CD4-positive, alpha-beta T cell treated with Interferon gamma for 1 hour (primary cell): Measurements from ENCODE around the gene C6orf15.

Source experiments
- DNase-seq: peaks from one replicate; pipeline ENCODE4 v3.0.0-alpha.2; 2020

C6orf15 gene

DNA sequence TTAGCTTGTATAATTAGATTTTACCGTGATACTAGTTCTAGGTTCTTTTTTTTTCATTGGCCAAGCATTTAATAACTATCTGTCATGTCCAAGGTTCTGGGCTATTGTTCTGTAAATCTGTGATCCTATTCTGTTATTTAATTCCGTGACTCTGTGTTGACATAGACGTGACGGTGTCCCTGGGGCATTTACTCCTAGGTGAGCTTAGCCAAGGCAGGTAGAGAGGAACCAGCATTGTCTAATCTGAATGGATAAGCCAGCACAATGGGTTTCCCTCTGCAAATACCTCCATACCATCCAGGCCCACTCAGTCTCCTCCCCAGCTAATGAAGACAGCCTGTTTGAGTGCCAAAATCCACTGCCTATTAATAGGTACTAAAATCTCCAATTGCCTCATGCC lies 16.8 kb upstream of the C6orf15 start:
- DNase-seq = no peak

DNA sequence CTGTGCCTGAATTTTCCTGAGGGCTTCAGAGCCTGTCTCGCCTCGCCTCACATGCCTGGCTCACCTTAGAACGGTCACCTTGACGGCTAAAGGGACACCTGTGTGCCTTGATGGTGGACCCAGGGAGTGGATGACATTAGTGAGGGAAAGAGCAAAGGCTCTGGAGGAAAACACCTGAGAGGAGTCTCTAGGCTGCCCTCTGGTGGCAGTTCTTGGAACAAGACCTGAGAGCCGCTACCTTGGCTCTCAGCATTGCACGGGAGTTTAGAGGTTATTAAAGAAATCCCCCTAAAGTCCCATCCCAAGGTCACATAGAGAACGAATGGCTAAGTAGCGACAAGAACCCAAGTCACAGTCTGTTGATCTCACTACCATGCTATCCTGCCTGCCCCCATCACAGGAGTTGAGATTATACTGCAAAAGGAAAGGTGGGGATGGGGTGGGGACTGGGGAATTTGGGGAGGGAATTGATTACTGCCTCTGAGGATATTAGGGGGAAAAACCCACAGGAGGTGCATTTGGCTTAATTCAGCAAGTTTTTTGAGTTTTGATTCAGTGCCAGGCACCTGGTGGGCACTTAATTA lies 15.8 kb upstream of the C6orf15 start:
- peak; percentile 56 for DNase-seq

DNA sequence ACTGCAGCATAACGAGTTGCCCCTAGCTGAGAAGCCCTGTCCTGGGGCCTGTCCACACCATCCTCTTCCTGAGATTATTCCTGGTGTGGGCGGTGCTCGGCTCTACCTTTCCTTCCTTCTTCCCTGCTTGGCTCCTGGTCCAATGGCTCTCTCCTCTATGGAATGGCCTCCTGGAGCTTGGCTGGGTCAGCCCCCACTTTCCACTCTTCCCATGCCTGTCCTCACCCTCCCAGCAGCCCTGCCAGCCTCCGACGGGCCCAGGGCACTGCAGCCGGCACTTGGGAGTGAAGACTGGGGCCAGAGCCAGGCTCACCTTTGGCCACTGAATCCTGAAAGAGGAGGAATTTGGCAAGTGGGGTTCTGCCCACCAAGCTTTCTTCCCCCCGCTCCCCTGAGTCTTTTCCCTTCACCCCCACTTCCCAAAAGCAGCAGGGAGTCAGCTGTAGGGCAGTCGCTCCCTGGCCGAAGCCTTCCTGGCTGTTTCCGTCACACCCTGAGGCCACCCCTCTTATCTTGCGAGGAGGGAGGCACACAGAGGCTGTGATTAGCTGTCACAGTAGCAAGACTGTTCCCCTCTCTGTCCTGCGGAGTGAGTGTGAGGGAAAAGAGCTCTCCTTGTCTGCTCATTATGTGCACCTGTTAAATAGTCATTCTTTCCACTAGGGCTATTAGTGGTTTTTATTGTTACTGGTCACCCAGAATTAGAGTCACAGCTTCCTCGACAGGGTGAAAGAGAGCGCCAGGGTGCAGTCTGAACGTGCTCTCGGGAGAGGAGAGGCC lies 14.2 kb upstream of the C6orf15 start:
- DNase-seq = no peak

DNA sequence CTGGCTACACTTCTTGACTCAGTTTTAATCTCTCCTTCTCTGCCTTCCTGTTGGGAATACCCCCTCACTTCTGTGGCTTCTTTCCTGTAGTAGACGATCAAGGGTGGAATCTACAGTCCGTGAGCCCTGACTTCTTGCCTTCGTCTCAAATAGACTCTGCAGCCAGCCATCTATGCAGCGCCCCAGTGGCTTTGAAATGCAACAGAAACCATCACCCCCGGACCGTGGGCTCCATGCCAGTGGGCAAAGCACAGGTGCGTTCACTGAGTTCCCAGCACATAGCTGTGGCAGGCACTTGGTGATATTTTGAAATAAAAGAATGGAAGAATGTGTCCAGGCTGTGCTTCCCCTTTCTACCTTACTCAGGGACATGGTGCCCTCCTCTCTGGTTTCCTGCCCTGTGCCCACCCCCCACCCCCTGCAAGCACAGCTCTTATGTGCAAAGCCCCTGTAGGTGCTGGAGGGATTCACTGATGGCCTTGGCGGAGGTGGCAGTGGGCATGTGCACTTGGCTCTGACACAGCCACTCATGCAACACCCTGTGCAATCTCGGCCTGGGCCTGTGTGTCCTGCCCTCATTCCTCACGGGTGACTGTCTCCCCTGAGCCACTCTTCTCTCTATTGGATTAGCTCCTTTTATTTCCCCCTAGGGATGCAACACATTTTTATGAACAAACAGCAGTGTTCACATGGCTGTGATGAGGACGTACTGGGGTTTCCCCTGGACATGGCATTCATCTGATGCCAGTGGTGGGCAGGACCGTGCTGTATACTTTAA lies 13.4 kb upstream of the C6orf15 start:
- DNase-seq = no peak

DNA sequence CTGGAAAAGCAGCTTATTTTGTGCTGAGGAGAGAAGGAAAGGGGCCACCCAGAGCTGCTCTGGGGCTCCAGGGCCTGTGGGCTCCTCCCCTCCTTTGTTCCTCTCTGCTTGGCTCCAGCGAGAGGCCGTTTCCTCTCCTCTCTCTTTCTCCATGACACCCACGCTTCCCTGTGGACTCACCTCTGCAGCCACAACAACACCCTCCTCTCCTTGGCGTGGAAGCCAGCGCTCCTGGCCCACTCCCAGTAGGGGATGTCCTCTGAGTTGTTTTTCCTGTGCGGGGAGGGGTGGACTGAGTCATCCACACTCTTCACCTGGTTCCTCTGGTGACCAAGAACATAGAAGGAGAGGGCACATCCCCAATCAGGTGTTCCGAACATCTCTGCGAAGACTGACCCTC lies 12.8 kb upstream of the C6orf15 start:
- DNase-seq = no peak

DNA sequence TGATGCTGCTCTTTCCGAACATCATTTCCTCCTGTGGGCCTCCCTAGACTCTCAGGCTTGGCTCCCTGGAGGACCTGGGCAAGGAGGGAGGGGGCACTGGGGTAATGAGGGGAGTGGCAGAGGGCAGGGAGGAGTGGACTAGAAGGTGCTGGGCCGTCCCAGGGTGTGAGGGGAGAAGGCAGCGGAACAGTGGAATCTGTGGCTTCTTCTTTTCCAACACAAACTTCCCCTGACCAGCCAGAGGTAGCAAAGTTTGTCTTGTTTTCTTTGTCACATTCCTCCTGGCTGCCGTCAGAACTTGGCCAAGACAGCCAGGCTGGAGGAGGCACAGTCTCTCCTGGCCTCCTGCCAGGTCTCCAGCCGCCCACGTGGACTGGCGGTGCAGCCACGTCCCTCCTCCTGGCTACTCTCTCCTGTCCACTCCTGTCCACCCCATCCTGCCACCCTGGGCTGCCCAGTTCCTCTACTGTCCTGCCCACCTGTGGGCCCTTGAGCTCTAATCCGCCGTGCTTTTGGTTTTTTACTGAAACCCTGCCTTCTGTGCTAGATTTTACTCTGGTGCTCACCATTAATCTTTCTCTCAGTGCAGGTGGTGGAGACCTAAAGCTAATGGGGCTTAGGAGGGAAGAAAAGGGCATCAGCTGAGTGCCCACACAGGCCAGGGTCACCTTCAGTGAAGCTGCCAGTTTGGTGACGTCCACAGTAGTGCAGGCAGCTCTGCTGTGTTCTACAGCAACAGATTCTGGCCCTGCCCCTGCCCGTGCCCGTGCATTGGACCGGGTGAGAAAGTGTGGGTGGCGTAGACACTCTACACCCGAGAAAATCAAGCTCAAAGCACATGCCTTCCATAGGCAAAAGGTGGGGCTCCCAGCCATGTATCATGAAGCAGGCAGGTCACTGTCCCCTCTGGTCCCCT lies 10.7 kb upstream of the C6orf15 start:
- DNase-seq = no peak

DNA sequence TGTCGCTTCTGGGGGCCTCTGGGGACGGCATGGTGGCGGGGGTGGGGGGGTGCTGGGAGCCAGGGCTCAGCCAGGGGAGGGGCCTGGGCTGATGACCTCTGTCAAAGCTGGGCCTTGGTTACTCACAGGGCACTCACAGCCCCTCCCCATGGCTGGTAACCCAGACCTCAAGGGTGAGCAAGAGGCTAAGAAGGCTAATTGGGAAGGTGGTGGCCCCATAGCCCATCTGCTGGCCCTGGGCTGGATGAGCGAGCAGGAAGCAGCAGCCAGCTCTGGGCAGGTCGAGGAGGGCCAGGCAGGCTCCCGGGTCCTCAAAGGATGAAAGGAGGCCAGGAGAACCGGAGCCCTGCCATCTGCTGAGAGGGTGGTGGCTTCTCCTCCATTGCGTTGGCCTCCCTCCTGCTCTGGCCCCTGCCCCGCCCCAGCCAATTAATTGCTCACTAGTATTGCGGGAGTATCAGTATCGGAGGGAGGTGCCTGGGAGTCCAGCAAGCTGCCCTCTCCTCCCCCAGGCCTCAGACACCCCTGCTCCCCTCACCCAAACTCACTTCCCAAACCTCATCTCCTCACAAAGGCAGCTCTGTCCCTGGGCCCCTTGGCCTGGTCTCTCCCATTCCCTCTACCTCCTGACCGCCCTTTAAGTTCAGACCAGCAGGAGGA lies 8.9 kb upstream of the C6orf15 start:
- no peak for DNase-seq

DNA sequence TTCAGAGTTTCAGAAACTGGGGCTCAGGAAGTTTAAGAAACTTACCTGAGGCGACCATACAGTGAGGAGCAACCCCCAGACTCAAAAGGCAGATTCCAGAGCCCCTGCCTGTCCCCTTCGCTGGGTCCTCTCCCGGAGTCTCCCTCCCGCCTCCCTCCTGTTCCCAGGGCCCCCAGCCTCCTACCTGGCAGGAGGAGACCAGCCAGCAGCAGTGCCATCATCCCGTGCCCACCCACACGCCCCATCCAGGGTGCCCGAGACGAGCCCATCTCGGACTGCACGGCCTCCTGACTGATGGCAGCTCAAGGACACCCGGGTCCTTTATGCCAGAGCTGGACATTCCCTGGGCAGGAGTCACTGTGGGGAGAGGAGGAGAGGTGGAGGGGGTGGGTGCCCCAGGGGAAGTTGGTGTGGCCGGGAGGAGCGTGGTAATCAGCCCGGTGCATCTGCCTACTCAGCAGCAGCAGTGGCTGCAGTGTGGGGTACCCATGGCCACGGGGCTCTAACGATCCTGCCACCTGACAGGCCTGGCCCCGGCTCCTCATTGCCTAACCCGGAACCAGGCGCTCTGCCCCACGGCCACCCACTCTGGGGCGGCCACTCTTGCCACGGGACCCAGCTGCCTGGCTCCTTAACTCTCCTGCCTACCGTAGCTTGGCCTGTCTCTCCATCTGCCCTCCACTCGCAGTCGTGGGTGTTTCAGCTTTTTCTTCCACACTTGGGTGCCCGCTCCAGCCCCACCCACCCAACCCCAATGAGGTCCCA lies 8.0 kb upstream of the C6orf15 start, which contains the start of gene CDSN:
Gene CDSN (minus strand): TSS at position 296 of the 765 bp plus-strand sequence. CDS start 27 bp downstream, at position 269.
- no peak for DNase-seq

DNA sequence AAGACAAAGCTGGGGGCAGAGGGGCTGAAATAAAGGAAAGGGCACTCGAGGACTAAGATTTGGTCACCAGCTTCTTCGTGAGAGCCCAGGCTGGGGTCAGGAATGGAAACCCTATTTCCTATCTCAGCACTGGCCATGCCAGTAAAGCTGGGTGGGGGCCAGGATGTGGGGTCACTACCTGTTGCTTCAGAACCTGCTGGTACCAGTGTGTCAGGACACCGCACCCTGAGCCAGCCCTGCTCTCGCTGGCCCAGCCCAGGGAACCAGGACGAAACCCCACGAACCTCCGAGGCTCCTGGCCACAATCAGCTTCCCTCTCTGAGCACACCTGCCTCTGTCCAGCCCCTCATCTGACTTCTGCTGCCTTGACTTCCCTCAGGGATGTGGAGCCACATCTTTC lies 5.8 kb upstream of the C6orf15 start:
- no peak for DNase-seq

DNA sequence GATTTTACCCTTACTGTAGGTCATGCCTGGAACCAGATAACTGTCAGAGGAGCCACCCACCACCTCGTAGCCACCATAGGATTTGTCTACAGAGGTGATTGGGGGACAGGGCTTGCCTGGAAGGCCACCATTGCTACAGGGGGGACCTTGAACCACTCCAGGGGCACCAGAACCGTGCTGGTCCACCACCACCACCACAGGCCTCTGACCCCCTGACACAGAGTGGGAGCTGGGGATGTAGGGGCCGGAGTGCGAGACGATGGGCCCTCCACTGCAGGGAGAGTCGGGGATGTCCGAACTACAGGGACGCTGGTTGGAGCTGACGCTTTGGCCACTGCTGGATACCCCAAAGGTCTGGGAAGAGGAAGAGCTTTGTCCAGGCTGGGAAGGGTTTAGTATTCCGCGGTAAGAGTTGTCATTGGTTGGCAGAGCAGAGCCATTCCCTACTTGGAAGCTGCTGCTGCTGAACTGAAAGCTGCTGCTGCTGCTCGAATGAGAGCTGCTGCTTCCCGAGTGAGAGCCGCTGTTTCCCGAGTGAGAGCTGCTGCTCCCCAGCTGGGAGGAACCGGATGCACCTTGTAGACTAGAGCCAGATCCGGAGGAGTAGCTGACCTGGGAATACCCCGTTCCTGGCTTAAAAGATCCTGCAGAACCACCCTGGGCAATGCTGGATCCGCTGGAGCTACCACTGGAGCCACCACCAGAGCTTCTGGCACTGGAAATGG lies 4.4 kb upstream of the C6orf15 start:
- DNase-seq = no peak

DNA sequence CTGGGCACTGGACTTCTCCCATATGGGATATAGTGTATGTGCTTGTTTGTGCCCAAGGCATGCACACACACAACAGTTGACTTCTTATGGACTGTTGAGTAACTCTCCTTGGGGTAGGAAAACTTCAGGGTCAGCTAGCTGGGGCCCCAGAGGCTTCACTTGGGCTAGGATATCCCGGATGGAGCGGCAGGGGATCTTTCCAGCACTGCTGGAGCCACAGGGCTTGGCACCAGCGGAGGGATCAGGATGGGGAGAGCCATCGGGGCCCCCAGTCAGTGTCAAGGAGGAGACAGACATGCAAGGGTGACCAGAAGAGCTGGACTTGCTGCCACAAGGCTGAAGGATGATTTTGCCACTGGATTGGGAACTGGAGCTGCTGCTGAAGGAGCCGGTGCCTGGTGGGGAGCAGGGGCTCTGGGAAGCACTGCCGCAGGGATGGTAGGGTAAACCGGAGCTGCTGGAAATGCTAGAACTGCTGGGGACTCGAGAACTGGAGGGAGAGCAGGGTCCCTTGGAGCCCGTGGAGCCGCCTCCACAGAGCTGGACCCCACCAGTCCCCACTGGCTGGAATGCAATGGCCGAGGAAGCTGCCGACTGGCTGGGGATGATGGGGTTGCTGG lies 3.7 kb upstream of the C6orf15 start:
- no peak for DNase-seq

DNA sequence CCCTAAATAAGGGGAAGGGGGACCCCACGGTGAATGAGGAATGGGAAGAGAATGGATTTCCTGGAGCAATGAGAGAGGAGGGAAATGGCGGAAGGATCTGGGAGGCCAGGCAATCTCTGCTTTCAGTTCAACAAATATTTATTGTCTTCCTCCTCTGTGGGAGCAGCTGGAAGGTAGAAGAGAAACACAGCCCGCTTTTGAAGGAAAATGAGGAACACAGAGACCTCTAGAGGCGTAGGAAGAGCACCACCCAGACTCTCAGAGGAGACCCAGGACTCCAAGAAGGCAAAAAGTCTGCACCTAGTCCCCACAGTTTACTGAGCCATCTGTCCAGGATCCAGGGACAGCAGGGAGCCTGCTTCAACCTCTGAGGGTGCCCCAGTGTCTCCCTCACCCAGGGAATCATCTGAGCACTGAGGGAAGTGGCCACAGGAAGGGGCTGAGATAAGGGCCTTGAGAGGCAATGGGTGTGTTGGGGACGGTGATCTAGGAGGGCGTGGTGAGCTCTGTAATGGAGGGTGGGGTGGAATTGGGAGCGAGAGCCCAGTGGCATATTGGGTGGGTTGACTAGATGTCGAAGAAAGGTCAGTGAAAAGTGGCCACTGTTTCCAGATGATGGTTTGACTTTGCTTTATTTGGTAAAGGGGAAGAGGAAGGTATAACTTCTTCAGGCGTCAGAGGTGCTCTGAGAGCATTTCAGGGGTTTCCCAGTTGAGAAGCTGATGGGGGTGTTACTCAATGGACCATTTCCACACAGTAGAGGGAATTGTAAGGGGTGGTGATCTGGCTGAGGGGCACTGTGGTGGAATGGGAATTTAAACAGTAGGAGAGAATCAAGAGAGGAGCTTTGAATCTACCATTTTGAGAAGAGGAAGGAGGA lies 2.8 kb upstream of the C6orf15 start:
- no peak for DNase-seq

DNA sequence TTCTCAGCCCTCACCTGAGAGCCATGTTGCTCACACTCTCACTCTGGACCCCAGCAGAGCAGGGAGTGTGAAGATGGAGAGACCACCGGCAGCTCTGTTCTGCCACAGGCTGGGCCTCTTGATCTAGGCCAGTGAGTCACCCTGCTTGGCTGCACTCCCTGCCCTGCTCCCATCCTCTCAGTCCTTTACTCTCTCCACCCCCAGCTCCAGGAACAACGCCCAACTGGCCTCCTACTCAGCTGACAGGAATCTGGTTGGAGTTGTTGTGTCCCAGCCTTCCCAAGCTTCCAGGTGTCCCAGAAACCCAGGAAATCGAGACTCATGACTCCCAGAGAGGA lies 2.1 kb upstream of the C6orf15 start, which contains the start of gene PSORS1C1:
Gene PSORS1C1 (plus strand): TSS at position 260 of the 338 bp plus-strand sequence. CDS start 14,833 bp downstream, outside the sequence.
- no peak for DNase-seq

DNA sequence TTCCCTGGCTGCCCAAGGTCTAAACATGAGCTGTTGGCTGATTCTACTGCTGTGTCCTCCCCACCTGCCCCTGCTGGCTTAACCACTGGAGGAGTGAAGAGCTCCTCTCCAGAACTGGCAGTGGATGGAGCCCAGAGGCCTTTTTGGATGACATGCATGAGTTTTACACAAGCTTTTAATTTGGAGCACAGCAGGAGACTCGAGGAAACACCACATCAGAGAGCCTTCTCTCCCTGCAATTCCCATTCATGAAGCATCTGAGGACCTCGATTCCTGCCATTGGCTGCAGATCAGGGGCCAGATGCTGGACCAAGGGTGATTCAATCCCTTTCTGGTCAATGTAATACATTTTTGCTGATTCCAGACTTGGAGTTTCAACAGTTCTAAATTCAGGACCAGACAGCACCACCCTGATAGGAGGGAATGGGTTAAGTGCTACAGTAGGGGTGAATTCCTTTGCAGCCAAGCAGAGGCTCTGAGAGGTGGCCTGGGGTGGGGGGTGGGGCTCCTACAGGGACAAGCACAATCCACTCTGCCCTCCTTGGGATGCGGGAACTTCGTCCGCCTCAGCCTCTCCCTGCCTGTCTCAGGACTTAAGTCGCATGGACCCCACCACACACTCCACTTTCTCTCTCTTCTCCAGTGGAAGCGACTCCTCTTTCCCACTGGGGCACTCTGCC lies 1.6 kb upstream of the C6orf15 start:
- DNase-seq = no peak

DNA sequence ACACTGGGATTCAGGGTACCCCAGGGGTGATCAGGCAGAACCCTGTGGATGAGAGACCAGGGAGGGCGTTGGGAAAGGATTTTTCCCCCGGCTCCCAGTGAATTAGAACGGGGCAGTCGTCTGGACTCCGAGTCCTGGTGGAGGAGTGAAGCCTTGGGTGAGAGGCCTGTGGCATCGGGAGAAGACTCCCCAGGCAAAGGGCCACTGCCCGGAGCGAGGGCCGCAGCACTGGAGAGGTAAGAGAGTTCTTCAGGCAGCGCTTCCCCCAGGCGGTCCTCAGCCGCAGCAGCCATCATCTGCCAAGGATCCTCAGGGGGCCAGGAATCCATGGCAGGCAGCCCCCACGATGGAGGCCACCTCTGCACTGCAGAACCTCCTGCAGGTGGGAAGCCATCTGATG lies 663 bp downstream of the C6orf15 start:
- no peak for DNase-seq

DNA sequence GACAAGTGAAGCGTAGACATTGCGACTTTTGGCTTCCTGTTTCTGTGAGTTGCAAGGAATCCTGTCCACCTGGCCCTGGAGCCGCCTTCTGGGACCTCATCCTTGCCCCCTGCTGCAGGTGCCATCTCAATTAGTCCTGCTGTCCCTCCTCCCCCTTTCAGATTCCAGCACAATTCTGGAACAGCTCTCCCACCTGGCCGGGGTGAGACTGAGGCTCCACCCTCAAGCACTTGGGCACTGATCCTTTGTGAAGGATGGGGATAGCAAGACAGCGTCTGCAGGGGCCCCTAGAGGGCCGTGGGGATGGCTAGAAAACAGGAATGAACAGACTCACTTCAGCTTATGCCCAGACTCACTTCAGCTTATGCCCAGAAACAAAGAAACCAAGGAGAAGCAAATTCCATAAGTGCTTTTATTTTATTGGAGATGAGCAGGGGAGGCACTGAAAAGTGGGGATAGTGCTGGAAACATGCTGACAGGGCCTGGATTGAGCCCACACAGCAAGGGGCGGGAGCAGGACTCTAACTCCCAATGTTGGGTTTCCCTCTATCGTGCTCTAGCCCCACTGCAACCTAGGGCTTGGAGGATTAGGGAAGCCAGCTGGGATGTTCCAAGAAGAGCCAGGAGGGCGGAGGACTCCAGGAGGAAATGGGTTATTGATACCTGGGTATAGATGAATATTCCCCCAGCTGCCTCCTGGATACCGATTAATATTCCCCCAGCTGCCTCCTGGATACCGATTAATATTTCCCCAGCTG lies 1.4 kb downstream of the C6orf15 start:
- no peak for DNase-seq

DNA sequence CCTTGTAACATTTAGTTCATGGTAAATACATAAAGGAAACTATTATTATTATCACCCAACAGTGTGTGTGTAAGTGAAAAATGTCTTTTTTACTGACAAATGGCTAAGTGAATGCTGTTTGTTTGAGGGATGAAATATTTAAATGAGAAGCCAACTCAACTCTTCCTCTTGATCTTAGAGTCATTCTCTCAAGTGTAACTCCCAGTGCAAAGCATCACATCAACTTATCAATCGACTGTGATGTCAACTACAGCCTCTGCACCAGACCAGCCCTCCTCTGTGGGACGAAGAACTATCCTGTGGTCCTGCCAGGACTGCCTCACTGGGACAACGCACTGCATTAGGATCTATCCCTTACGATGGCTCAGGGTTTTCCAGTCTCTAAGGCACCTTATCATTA lies 5.3 kb downstream of the C6orf15 start:
- no peak for DNase-seq

DNA sequence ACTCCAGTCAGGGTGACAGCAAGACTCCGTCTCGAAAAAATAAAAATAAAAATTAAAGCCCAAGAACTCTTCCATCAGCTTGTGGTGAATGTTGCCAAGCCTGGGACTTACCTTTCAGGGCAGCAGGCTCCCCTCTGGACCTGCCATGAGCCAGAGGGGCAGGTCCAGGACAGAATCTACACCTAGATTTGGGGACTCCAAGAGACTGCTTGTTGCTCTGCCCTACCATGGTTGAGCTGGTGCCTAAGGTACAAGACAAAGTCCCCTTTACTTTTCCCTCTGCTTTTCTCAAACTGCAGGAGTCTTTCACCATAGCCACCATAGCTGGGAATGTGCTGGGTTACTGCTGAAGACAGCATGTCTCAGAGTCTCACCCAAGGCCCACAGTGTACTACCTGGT lies 9.2 kb downstream of the C6orf15 start:
- DNase-seq = no peak
